Prostate gland (tissue), 2 donors: ENCODE results near the gene ZNF486. TPM values are rescaled to one million over a fixed set of nuclear protein-coding genes. Genes with fewer than 3 reads are reported as not detected.
"Not testable (repeated sequence)": the region's sequence is repeated elsewhere in the genome, so short reads cannot be mapped to it uniquely, and the experiment has no call there.

Experiments used
- DNase-seq: peaks from one replicate; pipeline ENCODE4 v3.0.0-alpha.2; 2019; ENCODE audit warnings: low spot score
- H3K27ac ChIP-seq, 2 donors: fragments of 200-600 bp; sonication (generic); 2 replicates each; pipeline ENCODE4 v1.5.1; 2017 to 2019
- H3K27me3 ChIP-seq: fragments of 200-600 bp; sonication (generic); replicated peaks from 2 replicates; pipeline ENCODE4 v1.5.1; 2019; ENCODE audit not compliant: insufficient read depth
- H3K36me3 ChIP-seq, 2 donors: fragments of 200-600 bp; sonication (generic); 1 replicate in 1 of 2; 2 replicates in 1 of 2; pipeline versions ENCODE4 v1.5.1 to v1.8.1; 2017 to 2019
- H3K4me1 ChIP-seq: fragments of 200-600 bp; sonication (generic); replicated peaks from 2 replicates; pipeline ENCODE4 v1.5.1; 2019
- H3K4me3 ChIP-seq, 2 donors: fragments of 200-600 bp; sonication (generic); 2 replicates each; pipeline ENCODE4 v1.5.1; 2017 to 2019
- H3K9me3 ChIP-seq: fragments of 200-600 bp; sonication (generic); 2 replicates; pipeline ENCODE4 v1.5.1; 2017
- CTCF ChIP-seq, 4 experiments: fragments of 200-600 bp in 2 of 4; fragments of 450-650 bp in 2 of 4; sonication (generic) in 2 of 4; IDR thresholded peaks; 1 replicate in 3 of 4; 2 replicates in 1 of 4; pipeline ENCODE4 v1.5.1; 2016 to 2019; ENCODE audit warnings: antibody characterized with exemption in 4 of 4, mild to moderate bottlenecking in 2 of 4, moderate library complexity in 2 of 4
- POLR2A ChIP-seq: fragments of 450-650 bp; IDR thresholded peaks from one replicate; pipeline ENCODE4 v1.6.1; 2016; ENCODE audit warnings: antibody characterized with exemption, mild to moderate bottlenecking
- POLR2AphosphoS5 ChIP-seq: sonication (generic); formaldehyde crosslinking; IDR thresholded peaks from one replicate; pipeline ENCODE4 v1.6.1; 2017; ENCODE audit warnings: antibody characterized with exemption
- WGBS: methylation state at CpG from one replicate; pipeline ENCODE4 v1.1.5; 2018; 5-methylcytosine and 5-hydroxymethylcytosine counted together
- intact Hi-C: fragments of 100-400 bp; cut with DNase I; formaldehyde crosslinking; loops from one replicate; pipeline ENCODE4 v1.14.2; 2022
- total RNA-seq, 2 donors: library from RNA; depleted of rRNA; stranded (reverse); fragments of >200 nt; gene quantifications; one replicate each; pipeline ENCODE4 v1.1.0, GENCODE V29; 2016

Gene ZNF486
- total RNA-seq, 2 donors from 2014 or later, result 5.0 to 8.7 TPM

GRCh38 chr19:20197747-20198146 lies 30.7 kb downstream of the ZNF486 start:
- Histone ChIP-seq H3K27ac (no peak overlapping the region), H3K4me3 (no peak overlapping the region), H3K27me3 (no peaks in the 10 kb centered on the region), H3K9me3 (peaks cover 6% of the 10 kb centered on the region), H3K4me1 (no peaks in the 10 kb centered on the region), H3K36me3 (no peaks in the 10 kb centered on the region)
- no peak for TF ChIP-seq POLR2A
- TF ChIP-seq POLR2AphosphoS5, result no peak
- no peak for TF ChIP-seq CTCF (IDR thresholded peaks at IDR 0.05)
- WGBS, result 95% methylated on average over 3 of the region's 3 CpGs
- intact Hi-C loops, result no loop called here
- DNase-seq, result no peak

GRCh38 chr19:20209051-20209450 lies 42.0 kb downstream of the ZNF486 start:
- Histone ChIP-seq H3K36me3 (no peaks in the 10 kb centered on the region), H3K4me3 (no peak overlapping the region), H3K9me3 (no peaks in the 10 kb centered on the region), H3K4me1 (no peaks in the 10 kb centered on the region), H3K27me3 (no peaks in the 10 kb centered on the region), H3K27ac (no peak overlapping the region)
- TF ChIP-seq POLR2A (no peak), POLR2AphosphoS5 (no peak), CTCF (IDR thresholded peaks at IDR 0.05) (no peak)
- WGBS, result 52% methylated on average over 2 of the region's 2 CpGs
- intact Hi-C loops, result no loop called here
- no peak for DNase-seq

- intact Hi-C loops, H3K27ac ChIP-seq: not testable (repeated sequence)
Measured at GRCh38 chr19:20214366-20214765, 47.4 kb downstream of the ZNF486 start.

GRCh38 chr19:20221605-20222004 lies 54.6 kb downstream of the ZNF486 start:
- H3K9me3 ChIP-seq, intact Hi-C loops, H3K4me3 ChIP-seq, H3K36me3 ChIP-seq, H3K27me3 ChIP-seq, H3K27ac ChIP-seq, DNase-seq, H3K4me1 ChIP-seq: not testable (repeated sequence)
- 80% methylated on average over 1 of the region's 1 CpG for WGBS

More at GRCh38 chr19:20214366-20214765, 47.4 kb downstream of the ZNF486 start:
- not testable (repeated sequence) for H3K4me1 ChIP-seq, H3K27me3 ChIP-seq, H3K36me3 ChIP-seq, DNase-seq, H3K9me3 ChIP-seq, H3K4me3 ChIP-seq
- over 99% methylated on average over 13 of the region's 26 CpGs for WGBS

- H3K27ac ChIP-seq, result no peak overlapping the region
- whole genome bisulfite sequencing, result 93% methylated on average over 3 of the region's 3 CpGs
- intact Hi-C loops, result no loop called here
Measured at GRCh38 chr19:20233105-20233504, 66.1 kb downstream of the ZNF486 start.

More at GRCh38 chr19:20233105-20233504, 66.1 kb downstream of the ZNF486 start:
- Histone ChIP-seq H3K4me1 (no peaks in the 10 kb centered on the region), H3K9me3 (no peaks in the 10 kb centered on the region), H3K36me3 (no peaks in the 10 kb centered on the region), H3K4me3 (no peak overlapping the region), H3K27me3 (no peaks in the 10 kb centered on the region)
- no peak for DNase-seq
- TF ChIP-seq POLR2AphosphoS5, result no peak
- no peak for TF ChIP-seq POLR2A
- TF ChIP-seq CTCF (IDR thresholded peaks at IDR 0.05), result no peak
